OCI-LY3 (cell line): ENCODE measurements around the gene ZACN.

Experiments used
- H2AFZ ChIP-seq: fragments of 200-600, 300-600 bp; shearing (Covaris generic); 2 replicates; pipeline ENCODE4 v1.6.0; 2014; ENCODE audit warnings: antibody characterized with exemption, low read depth, low read length
- H3K27ac ChIP-seq: fragments of 200-600, 300-600 bp; sonication (generic); 2 replicates; pipeline ENCODE4 v1.5.1; 2014; ENCODE audit warnings: mild to moderate bottlenecking, low read length, moderate library complexity, mixed read lengths
- H3K27me3 ChIP-seq: fragments of 200-600, 300-600 bp; sonication (generic); 2 replicates; pipeline ENCODE4 v1.6.1; 2014; ENCODE audit warnings: low read depth, low read length, mixed read lengths
- H3K36me3 ChIP-seq: fragments of 200-600, 300-600 bp; sonication (generic); replicated peaks from 2 replicates; pipeline ENCODE3; 2014; ENCODE audit warnings: low read depth, low read length, mixed read lengths
- H3K4me1 ChIP-seq: fragments of 300-600, 200-600 bp; sonication (generic); 2 replicates; pipeline ENCODE4 v1.6.1; 2014; ENCODE audit warnings: low read length, mixed read lengths
- H3K4me2 ChIP-seq: fragments of 200-600, 300-600 bp; sonication (generic); 2 replicates; pipeline ENCODE4 v1.6.1; 2014; ENCODE audit warnings: low read length, mixed read lengths
- H3K4me3 ChIP-seq: fragments of 300-600, 200-600 bp; sonication (generic); 2 replicates; pipeline ENCODE4 v1.5.1; 2014; ENCODE audit warnings: antibody characterized with exemption, mild to moderate bottlenecking, low read length, moderate library complexity
- H3K79me2 ChIP-seq: fragments of 300-600, 200-600 bp; shearing (Covaris generic); 2 replicates; pipeline ENCODE4 v1.6.1; 2014; ENCODE audit warnings: mild to moderate bottlenecking, low read length, mixed read lengths
- H3K9ac ChIP-seq: fragments of 300-600, 200-600 bp; shearing (Covaris generic); 2 replicates; pipeline ENCODE4 v1.6.0; 2014; ENCODE audit warnings: mild to moderate bottlenecking, low read length, moderate library complexity
- H3K9me3 ChIP-seq: fragments of 200-600, 300-600 bp; shearing (Covaris generic); 2 replicates; pipeline ENCODE4 v1.6.1; 2014; ENCODE audit warnings: low read length, mixed read lengths; ENCODE audit not compliant: insufficient read depth
- H4K20me1 ChIP-seq: fragments of 200-600, 300-600 bp; sonication (generic); 2 replicates; pipeline ENCODE4 v1.6.1; 2016; ENCODE audit warnings: low read length, mixed read lengths; ENCODE audit not compliant: insufficient read depth
- CTCF ChIP-seq: fragments of 200-600, 300-600 bp; sonication (generic); IDR thresholded peaks from 2 replicates; pipeline ENCODE4 v1.5.1; 2014; ENCODE audit warnings: antibody characterized with exemption, low read length, low read depth
- EZH2phosphoT487 ChIP-seq: fragments of 200-600 bp; shearing (Covaris generic); IDR thresholded peaks from 2 replicates; pipeline ENCODE4 v1.6.1; 2018; ENCODE audit warnings: antibody characterized with exemption, mixed run types, low read depth

ZACN gene

GRCh38 chr17:76121932-76122430 lies 43.0 kb downstream of the ZACN start:
- H3K36me3 ChIP-seq, result no peaks in the 10 kb centered on the region
- H4K20me1 ChIP-seq, result no peaks in the 10 kb centered on the region
- H3K4me2 ChIP-seq, result peak overlapping the region; percentile 85
- H3K9me3 ChIP-seq, result no peaks in the 10 kb centered on the region
- H3K4me1 ChIP-seq, result peaks cover 3% of the 10 kb centered on the region; the same call in 1 of the 2 replicates
- H3K27ac ChIP-seq, result no peak overlapping the region
- H2AFZ ChIP-seq, result peak overlapping the region; percentile 87
- TF ChIP-seq CTCF (no peak), EZH2phosphoT487 (no peak)
- H3K27me3 ChIP-seq, result no peaks in the 10 kb centered on the region
- H3K79me2 ChIP-seq, result no peaks in the 10 kb centered on the region
- H3K9ac ChIP-seq, result peak overlapping the region; percentile 69
- H3K4me3 ChIP-seq, result peak overlapping the region; percentile 68

- Histone ChIP-seq H2AFZ (no peak overlapping the region), H4K20me1 (no peaks in the 10 kb centered on the region), H3K4me3 (no peak overlapping the region), H3K79me2 (no peaks in the 10 kb centered on the region), H3K27me3 (no peaks in the 10 kb centered on the region), H3K27ac (no peak overlapping the region), H3K4me2 (no peak overlapping the region), H3K9me3 (no peaks in the 10 kb centered on the region), H3K9ac (no peak overlapping the region), H3K4me1 (peaks cover 3% of the 10 kb centered on the region; the same call in 1 of the 2 replicates), H3K36me3 (no peaks in the 10 kb centered on the region)
- TF ChIP-seq EZH2phosphoT487 (no peak), CTCF (no peak)
These were observed 43.6 kb downstream of the ZACN start for GRCh38 chr17:76122431-76123190.

- Histone ChIP-seq H3K4me1 (peaks cover 3% of the 10 kb centered on the region; the same call in 1 of the 2 replicates), H3K4me2 (no peak overlapping the region)
These were observed 44.2 kb downstream of the ZACN start for GRCh38 chr17:76123191-76123499.

More at GRCh38 chr17:76123191-76123499, 44.2 kb downstream of the ZACN start:
- no peak for TF ChIP-seq CTCF
- TF ChIP-seq EZH2phosphoT487, result no peak
- Histone ChIP-seq H3K36me3 (no peaks in the 10 kb centered on the region), H3K4me3 (no peak overlapping the region), H3K9me3 (no peaks in the 10 kb centered on the region), H3K79me2 (no peaks in the 10 kb centered on the region), H3K27me3 (no peaks in the 10 kb centered on the region), H4K20me1 (no peaks in the 10 kb centered on the region), H3K27ac (no peak overlapping the region), H3K9ac (no peak overlapping the region), H2AFZ (no peak overlapping the region)
